Epithelial cell of proximal tubule (primary cell): ENCODE results near the gene MYO5B. TPM values are rescaled to one million over a fixed set of nuclear protein-coding genes. Genes with fewer than 3 reads are reported as not detected.
A peak's percentile ranks its signal among the peaks of the same experiment; 100 is the strongest.

Experiments
- DNase-seq: peaks from one replicate; pipeline ENCODE4 v3.0.0-alpha.2; 2011; ENCODE audit warnings: low read depth
- H3K4me3 ChIP-seq: 2 replicates; pipeline ENCODE4 v1.5.1; 2011; ENCODE audit warnings: low read depth, mild to moderate bottlenecking, low read length
- total RNA-seq: library from RNA; depleted of rRNA; stranded (reverse); fragments of >200 nt; gene quantifications from 2 replicates; pipeline ENCODE4 v1.2.3, GENCODE V29; 2015
- TF ChIP-seq, protein P1 (sequence below): conservative IDR thresholded peaks from 2 replicates; pipeline ENCODE4 v1.5.1; 2012; ENCODE audit warnings: low read depth, mild to moderate bottlenecking, low read length

Gene MYO5B
- total RNA-seq, 1 donor from 2014 or later: 48.4 TPM

DNA sequence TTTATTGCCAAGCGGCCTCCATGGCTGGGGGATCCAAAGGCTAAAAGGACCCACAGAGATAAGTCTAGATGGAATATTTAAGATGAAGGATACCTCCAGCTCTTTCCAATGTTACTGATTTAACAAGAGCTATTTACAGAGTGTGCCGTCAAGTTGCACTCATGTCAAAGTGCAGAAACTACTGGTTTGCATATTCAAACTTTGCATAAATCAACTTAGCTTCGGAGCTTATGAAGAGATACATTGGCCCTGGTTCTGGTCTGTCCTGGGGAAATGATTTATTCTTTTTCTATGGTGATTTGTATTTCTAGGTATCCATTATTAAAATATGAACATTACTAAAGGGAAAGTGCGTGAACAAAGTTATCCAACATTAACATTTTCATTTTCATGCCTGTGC lies 14.4 kb upstream of the MYO5B start:
- no peak for DNase-seq
- no peak overlapping the region for H3K4me3 ChIP-seq
- TF ChIP-seq, protein P1, sequence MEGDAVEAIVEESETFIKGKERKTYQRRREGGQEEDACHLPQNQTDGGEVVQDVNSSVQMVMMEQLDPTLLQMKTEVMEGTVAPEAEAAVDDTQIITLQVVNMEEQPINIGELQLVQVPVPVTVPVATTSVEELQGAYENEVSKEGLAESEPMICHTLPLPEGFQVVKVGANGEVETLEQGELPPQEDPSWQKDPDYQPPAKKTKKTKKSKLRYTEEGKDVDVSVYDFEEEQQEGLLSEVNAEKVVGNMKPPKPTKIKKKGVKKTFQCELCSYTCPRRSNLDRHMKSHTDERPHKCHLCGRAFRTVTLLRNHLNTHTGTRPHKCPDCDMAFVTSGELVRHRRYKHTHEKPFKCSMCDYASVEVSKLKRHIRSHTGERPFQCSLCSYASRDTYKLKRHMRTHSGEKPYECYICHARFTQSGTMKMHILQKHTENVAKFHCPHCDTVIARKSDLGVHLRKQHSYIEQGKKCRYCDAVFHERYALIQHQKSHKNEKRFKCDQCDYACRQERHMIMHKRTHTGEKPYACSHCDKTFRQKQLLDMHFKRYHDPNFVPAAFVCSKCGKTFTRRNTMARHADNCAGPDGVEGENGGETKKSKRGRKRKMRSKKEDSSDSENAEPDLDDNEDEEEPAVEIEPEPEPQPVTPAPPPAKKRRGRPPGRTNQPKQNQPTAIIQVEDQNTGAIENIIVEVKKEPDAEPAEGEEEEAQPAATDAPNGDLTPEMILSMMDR: no peak

DNA sequence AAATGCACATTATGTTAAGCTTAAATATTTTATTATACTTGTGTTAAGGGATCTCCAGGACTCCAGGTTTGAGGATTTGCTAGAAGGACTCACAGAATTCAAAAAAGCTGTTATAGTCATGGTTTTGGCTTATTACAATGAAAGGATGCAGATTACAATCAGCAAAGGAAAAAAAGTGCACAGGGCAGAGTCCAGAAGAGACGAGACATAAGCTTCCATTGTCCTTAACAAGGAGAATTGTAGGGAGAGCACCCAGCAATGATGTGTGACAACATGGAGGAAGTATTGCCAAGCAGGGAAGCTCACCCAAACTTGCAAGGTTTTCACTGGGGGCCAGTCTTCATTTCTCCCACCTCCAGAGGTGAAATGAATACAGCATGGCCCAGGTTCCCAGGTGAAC lies 12.8 kb upstream of the MYO5B start:
- TF ChIP-seq, protein P1: no peak
- H3K4me3 ChIP-seq: no peak overlapping the region
- no peak for DNase-seq

DNA sequence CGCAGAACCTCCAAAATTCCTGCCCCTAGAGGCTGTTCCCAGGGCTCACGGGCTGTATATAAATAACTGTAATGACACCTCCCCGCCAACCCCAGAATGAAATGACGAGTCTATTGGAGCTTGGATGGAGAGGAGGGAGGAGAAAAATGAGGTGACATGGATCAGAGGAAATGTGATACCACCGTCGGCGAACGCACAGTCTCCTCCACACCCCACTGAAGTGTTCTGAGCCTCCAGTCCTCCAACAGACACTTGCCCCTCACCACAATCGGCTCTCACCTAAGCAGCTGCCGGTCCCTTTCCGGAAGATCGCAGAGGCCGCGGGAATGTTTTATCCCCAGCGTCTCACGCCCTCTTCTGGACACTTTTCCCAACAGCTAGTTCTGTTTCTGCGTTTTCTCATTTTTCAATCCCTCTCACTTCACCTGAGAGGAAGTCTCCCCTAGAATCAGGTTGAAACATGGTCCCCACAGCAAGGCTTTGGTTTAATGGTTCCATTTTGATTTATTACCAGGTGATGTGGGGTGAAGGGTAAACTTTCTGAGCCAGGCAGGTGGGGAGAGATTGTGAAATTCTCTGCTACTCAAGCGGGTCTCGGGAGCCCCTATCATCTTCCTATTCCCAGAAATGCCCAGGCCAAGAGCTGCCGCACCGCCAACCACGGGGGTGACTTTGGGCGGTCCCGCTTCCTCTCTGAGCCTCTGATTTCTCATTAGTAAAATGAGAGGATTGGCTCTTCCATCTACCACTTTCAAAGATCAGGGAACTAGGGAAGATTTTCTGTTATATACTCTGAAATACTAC lies 9.1 kb upstream of the MYO5B start:
- peak overlapping the region; percentile 8 for H3K4me3 ChIP-seq
- TF ChIP-seq, protein P1: peak; percentile 78
- DNase-seq: no peak

DNA sequence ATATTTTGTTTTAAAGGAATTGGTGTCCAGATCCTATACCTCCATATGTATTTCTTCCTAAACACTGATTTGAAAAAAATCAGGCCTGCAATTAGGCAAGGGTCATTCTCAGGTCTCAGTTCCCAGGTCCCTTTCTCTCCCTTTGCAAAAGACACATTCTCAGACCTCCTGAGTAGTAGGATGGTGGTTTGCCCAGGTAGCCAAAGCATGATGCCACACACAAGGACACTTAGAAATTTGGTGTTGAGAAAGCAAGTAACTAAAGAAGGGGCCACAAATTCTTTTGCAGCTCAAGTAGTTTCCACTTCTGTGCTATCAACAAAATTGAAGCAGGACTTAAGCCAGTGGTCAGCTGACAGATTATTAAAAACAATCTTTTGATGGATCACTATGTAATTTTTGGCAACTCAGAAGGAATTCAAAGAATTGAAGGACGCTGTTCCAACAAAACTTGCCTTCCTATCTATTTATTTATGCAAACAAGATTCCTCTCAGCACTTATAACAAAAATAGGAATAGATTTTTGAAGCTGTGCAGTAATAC lies 6.6 kb upstream of the MYO5B start:
- no peak for DNase-seq
- no peak overlapping the region for H3K4me3 ChIP-seq
- TF ChIP-seq, protein P1: no peak

DNA sequence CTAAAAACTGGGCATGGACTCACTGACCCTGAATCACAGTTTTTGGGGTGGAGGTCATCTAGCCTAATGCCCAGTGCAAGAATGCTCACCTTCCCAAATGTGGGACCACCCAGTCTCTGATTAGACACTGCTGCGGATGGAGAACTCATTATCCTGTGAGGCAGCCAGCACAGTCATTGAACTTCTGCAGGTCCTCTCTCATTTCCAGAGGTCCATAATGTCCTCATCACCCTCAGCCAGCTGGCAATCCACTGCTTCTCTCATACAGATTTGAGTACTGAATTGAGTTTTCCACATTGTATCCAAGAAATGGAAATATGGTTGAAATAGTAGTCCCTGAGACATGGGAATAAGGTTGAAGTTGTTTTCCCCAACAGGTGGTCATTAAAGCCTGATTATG lies 5.0 kb upstream of the MYO5B start:
- TF ChIP-seq, protein P1: no peak

DNA sequence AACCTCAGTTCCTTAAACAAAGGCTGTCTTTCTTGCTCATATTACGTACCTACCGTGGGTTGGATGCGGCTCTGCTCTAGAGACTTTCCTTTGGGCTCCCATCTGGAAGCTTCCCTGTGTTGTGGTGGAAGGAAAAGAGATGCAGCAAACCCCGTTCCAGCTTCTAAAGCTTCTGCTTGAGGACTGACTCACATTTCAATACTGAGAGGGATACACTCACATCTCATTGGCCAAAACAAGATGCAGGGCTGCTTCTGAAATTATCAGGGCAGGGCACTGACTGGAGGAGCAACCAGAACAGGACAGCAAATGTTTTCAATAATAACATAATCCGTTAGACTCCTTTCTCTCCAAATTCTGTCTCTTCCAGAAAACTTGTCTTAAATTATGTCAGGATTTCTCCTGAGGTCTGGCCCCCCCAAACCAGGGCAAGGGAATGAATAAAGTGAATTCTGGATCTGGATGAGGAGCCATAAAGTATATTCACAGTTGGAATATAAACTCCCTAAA lies 4.5 kb upstream of the MYO5B start:
- TF ChIP-seq, protein P1: no peak
- no peak overlapping the region for H3K4me3 ChIP-seq
- no peak for DNase-seq

More for the DNA sequence above, 5.0 kb upstream of the MYO5B start:
- no peak overlapping the region for H3K4me3 ChIP-seq
- DNase-seq: no peak
